Stimulated activated CD8-positive, alpha-beta memory T cell treated with anti-CD3 and anti-CD28 coated beads, Interleukin-7, amount 100 ng/mL, for 4 hours (primary cell): ENCODE results near the gene PEX14.

Experiments used
- DNase-seq, 2 donors: peaks; one replicate each; pipeline ENCODE4 v3.0.0-alpha.2; 2020; ENCODE audit warnings: low read depth in 2 of 2

The PEX14 gene

GRCh38 chr1:10631811-10632593, 157.3 kb downstream of the PEX14 start:
- no peak for DNase-seq

GRCh38 chr1:10632691-10633090, 157.9 kb downstream of the PEX14 start:
- no peak for DNase-seq

- DNase-seq: no peak
Measured at GRCh38 chr1:10633416-10633815, 158.7 kb downstream of the PEX14 start.

- DNase-seq: no peak
Measured at GRCh38 chr1:10634075-10634427, 159.3 kb downstream of the PEX14 start.

- no peak for DNase-seq
Measured at GRCh38 chr1:10634428-10635084, 159.8 kb downstream of the PEX14 start.

GRCh38 chr1:10635085-10635896, 160.5 kb downstream of the PEX14 start:
- DNase-seq: no peak

GRCh38 chr1:10635992-10636391, 161.2 kb downstream of the PEX14 start:
- DNase-seq: no peak

- no peak for DNase-seq
Measured at GRCh38 chr1:10637400-10637799, 162.7 kb downstream of the PEX14 start.

GRCh38 chr1:10637834-10638558, 163.2 kb downstream of the PEX14 start:
- no peak for DNase-seq

- DNase-seq: no peak
Measured at GRCh38 chr1:10638559-10639005, 163.8 kb downstream of the PEX14 start.

GRCh38 chr1:10639011-10639774, 164.4 kb downstream of the PEX14 start:
- DNase-seq: no peak

GRCh38 chr1:10639775-10640578, 165.2 kb downstream of the PEX14 start:
- no peak for DNase-seq

- no peak for DNase-seq
Measured at GRCh38 chr1:10640843-10641553, 166.2 kb downstream of the PEX14 start.

- no peak for DNase-seq
Measured at GRCh38 chr1:10641976-10642375, 167.2 kb downstream of the PEX14 start.

GRCh38 chr1:10642403-10643080, 167.8 kb downstream of the PEX14 start:
- no peak for DNase-seq

- no peak for DNase-seq
Measured at GRCh38 chr1:10643607-10644306, 169.0 kb downstream of the PEX14 start.

GRCh38 chr1:10644307-10645128, 169.8 kb downstream of the PEX14 start:
- no peak for DNase-seq
